Activated CD8-positive, alpha-beta memory T cell treated with anti-CD3 and anti-CD28 coated beads, Interleukin-2, amount 50 U/mL, for 24 hours (primary cell): ENCODE measurements around the gene SKAP2.
"Not testable (repeated sequence)": the region's sequence is repeated elsewhere in the genome, so short reads cannot be mapped to it uniquely, and the experiment has no call there.

Source experiments
- DNase-seq: peaks from one replicate; pipeline ENCODE4 v3.0.0-alpha.2; 2020; ENCODE audit errors: extremely low read depth

Gene SKAP2

GRCh38 chr7:26857506-26858240, 6.7 kb downstream of the SKAP2 start:
- DNase-seq, result no peak

GRCh38 chr7:26857170-26857505, 7.3 kb downstream of the SKAP2 start:
- DNase-seq, result no peak

- DNase-seq, result no peak
Observed at GRCh38 chr7:26856176-26856985, 8.0 kb downstream of the SKAP2 start.

GRCh38 chr7:26854876-26855855, 9.2 kb downstream of the SKAP2 start:
- no peak for DNase-seq

- DNase-seq, result no peak
Observed at GRCh38 chr7:26853788-26854393, 10.5 kb downstream of the SKAP2 start.

GRCh38 chr7:26850193-26850651, 14.2 kb downstream of the SKAP2 start:
- no peak for DNase-seq

GRCh38 chr7:26843705-26844104, 20.7 kb downstream of the SKAP2 start:
- DNase-seq, result no peak

GRCh38 chr7:26842897-26843296, 21.5 kb downstream of the SKAP2 start:
- no peak for DNase-seq

- no peak for DNase-seq
Observed at GRCh38 chr7:26841003-26841739, 23.2 kb downstream of the SKAP2 start.

- DNase-seq, result not testable (repeated sequence)
Observed at GRCh38 chr7:26836793-26837192, 27.6 kb downstream of the SKAP2 start.

- no peak for DNase-seq
Observed at GRCh38 chr7:26815426-26815825, 49.0 kb downstream of the SKAP2 start.

GRCh38 chr7:26813432-26813831, 51.0 kb downstream of the SKAP2 start:
- DNase-seq, result no peak

GRCh38 chr7:26794541-26794940, 69.8 kb downstream of the SKAP2 start:
- no peak for DNase-seq

GRCh38 chr7:26792576-26792975, 71.8 kb downstream of the SKAP2 start:
- no peak for DNase-seq

GRCh38 chr7:26792006-26792405, 72.4 kb downstream of the SKAP2 start:
- no peak for DNase-seq

- no peak for DNase-seq
Observed at GRCh38 chr7:26789481-26790184, 74.8 kb downstream of the SKAP2 start.

GRCh38 chr7:26787701-26788100, 76.7 kb downstream of the SKAP2 start:
- DNase-seq, result no peak

GRCh38 chr7:26784118-26784517, 80.3 kb downstream of the SKAP2 start:
- no peak for DNase-seq

GRCh38 chr7:26782501-26782900, 81.9 kb downstream of the SKAP2 start:
- DNase-seq, result no peak

- DNase-seq, result no peak
Observed at GRCh38 chr7:26779978-26780595, 84.3 kb downstream of the SKAP2 start.
